ENCODE data around the gene ECE2.

DNA sequence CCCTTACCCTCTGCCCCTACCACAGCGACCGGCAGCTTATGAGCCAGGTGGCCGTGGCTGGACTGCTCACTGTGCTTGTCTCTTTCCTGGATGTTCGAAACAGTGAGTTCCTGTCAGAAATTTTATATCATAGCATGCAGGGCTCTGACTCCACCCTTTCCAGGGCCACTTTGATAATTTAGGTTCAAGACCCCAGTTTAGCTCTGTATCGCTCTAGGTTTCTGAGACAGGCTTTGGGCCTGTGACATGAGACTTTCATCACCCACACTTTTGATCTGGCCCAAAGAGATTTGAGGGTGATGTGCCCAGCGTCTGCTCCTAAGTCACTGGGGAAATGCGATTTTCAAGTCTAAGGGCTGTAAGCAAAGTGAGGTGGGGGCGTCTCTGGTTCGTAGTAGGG lies 32.1 kb downstream of the ECE2 start:
- no peak for TF ChIP-seq CTCF (IDR thresholded peaks at IDR 0.05)
- TF ChIP-seq POLR2A (IDR thresholded peaks at IDR 0.05): no peak

Data from right lobe of liver (tissue), 4 donors.